SU-DHL-6 (cell line): ENCODE measurements around the gene SETD1A.

Source experiments
- H2AFZ ChIP-seq: fragments of 200-600 bp; sonication (generic); 2 replicates; pipeline ENCODE4 v1.6.1; 2014; ENCODE audit warnings: low read depth, mild to moderate bottlenecking, moderate library complexity, mixed read lengths, antibody characterized with exemption, low read length; ENCODE audit not compliant: severe bottlenecking
- H3F3A ChIP-seq: fragments of 200-600 bp; shearing (Covaris generic); 2 replicates; pipeline ENCODE4 v1.6.0; 2016; ENCODE audit warnings: antibody characterized with exemption, mild to moderate bottlenecking; ENCODE audit not compliant: insufficient read depth
- H3K27ac ChIP-seq: fragments of 200-600 bp; sonication (generic); 2 replicates; pipeline ENCODE4 v1.5.1; 2016; ENCODE audit warnings: low read depth, mild to moderate bottlenecking, low read length, moderate library complexity, mixed read lengths
- H3K27me3 ChIP-seq: fragments of 200-600 bp; sonication (generic), shearing (Covaris generic); 2 replicates; pipeline ENCODE4 v1.6.0; 2014; ENCODE audit warnings: mild to moderate bottlenecking, low read length
- H3K36me3 ChIP-seq: fragments of 200-600 bp; sonication (generic); 2 replicates; pipeline ENCODE4 v1.6.1; 2014; ENCODE audit warnings: mild to moderate bottlenecking, low read length, mixed read lengths
- H3K4me2 ChIP-seq: fragments of 300-600, 200-600 bp; shearing (Covaris generic), sonication (generic); 2 replicates; pipeline ENCODE4 v1.6.0; 2014; ENCODE audit warnings: low read length, low read depth, mild to moderate bottlenecking; ENCODE audit not compliant: poor library complexity, severe bottlenecking
- H3K4me3 ChIP-seq: fragments of 200-600 bp; sonication (generic); 2 replicates; pipeline ENCODE4 v1.5.1; 2014; ENCODE audit warnings: antibody characterized with exemption, low read length, mild to moderate bottlenecking, mixed read lengths; ENCODE audit not compliant: insufficient read depth, poor library complexity, severe bottlenecking
- H3K79me2 ChIP-seq: fragments of 200-600 bp; sonication (generic); 2 replicates; pipeline ENCODE4 v1.6.1; 2014; ENCODE audit warnings: mild to moderate bottlenecking, low read length, moderate library complexity; ENCODE audit not compliant: insufficient read depth
- H3K9ac ChIP-seq: fragments of 200-600 bp; sonication (generic); 2 replicates; pipeline ENCODE4 v1.7.0; 2014; ENCODE audit warnings: mild to moderate bottlenecking, low read length
- H3K9me2 ChIP-seq: fragments of 200-600 bp; sonication (generic); replicated peaks from 2 replicates; pipeline ENCODE4 v1.6.1; 2014; ENCODE audit warnings: low read length; ENCODE audit not compliant: insufficient read depth
- H3K9me3 ChIP-seq: fragments of 200-600 bp; sonication (generic); 2 replicates; pipeline ENCODE4 v1.6.1; 2014; ENCODE audit warnings: low read length, mixed read lengths; ENCODE audit not compliant: insufficient read depth
- H4K20me1 ChIP-seq: fragments of 200-600 bp; sonication (generic); 2 replicates; pipeline ENCODE4 v1.6.1; 2014; ENCODE audit warnings: low read depth, mild to moderate bottlenecking, antibody characterized with exemption, low read length, moderate library complexity, mixed read lengths
- CTCF ChIP-seq: fragments of 200-600 bp; sonication (generic); IDR thresholded peaks from one replicate; pipeline ENCODE4 v1.5.1; 2017; ENCODE audit warnings: antibody characterized with exemption, mild to moderate bottlenecking, low read length, moderate library complexity; ENCODE audit not compliant: insufficient read depth, poor library complexity, severe bottlenecking
- EZH2phosphoT487 ChIP-seq: fragments of 200-600 bp; sonication (generic), shearing (Covaris generic); conservative IDR thresholded peaks from 2 replicates; pipeline ENCODE4 v1.6.1; 2018; ENCODE audit warnings: mild to moderate bottlenecking, antibody characterized with exemption, low read length, moderate library complexity, mixed read lengths

The SETD1A gene

DNA sequence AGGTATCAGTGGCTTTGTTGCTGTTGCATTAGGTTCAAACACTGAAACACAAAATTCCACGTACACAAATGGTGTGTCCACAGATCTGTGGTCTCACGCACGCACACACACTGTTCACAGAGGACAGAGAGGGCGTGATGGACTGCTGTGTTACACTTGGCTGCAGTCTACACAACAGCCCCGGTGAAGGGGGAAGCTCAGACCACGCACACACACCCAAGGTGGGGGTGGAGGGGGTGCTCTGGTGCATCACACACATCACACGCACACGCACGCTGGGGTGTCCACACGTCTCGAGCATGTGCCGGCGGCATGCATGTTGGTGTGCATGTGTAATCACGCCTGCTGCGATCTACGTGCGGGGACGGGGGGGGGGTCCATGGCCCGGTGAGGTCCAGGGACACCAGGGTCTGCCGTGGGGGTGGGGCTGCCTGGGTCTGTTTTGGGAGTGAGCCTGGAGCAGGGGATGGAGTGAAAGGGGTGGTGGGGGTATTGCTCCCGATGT lies 34.8 kb downstream of the SETD1A start:
- no peaks in the 10 kb centered on the region for H4K20me1 ChIP-seq
- H3K9me3 ChIP-seq: no peaks in the 10 kb centered on the region
- H3K9ac ChIP-seq: no peak overlapping the region
- no peak overlapping the region for H2AFZ ChIP-seq
- TF ChIP-seq EZH2phosphoT487: no peak
- no peaks in the 10 kb centered on the region for H3K79me2 ChIP-seq
- no peaks in the 10 kb centered on the region for H3K27me3 ChIP-seq
- H3K36me3 ChIP-seq: no peaks in the 10 kb centered on the region
- H3F3A ChIP-seq: no peaks in the 10 kb centered on the region
- H3K27ac ChIP-seq: no peak overlapping the region
- H3K4me3 ChIP-seq: no peak overlapping the region
- H3K4me2 ChIP-seq: no peak overlapping the region
- H3K9me2 ChIP-seq: no peaks in the 10 kb centered on the region

DNA sequence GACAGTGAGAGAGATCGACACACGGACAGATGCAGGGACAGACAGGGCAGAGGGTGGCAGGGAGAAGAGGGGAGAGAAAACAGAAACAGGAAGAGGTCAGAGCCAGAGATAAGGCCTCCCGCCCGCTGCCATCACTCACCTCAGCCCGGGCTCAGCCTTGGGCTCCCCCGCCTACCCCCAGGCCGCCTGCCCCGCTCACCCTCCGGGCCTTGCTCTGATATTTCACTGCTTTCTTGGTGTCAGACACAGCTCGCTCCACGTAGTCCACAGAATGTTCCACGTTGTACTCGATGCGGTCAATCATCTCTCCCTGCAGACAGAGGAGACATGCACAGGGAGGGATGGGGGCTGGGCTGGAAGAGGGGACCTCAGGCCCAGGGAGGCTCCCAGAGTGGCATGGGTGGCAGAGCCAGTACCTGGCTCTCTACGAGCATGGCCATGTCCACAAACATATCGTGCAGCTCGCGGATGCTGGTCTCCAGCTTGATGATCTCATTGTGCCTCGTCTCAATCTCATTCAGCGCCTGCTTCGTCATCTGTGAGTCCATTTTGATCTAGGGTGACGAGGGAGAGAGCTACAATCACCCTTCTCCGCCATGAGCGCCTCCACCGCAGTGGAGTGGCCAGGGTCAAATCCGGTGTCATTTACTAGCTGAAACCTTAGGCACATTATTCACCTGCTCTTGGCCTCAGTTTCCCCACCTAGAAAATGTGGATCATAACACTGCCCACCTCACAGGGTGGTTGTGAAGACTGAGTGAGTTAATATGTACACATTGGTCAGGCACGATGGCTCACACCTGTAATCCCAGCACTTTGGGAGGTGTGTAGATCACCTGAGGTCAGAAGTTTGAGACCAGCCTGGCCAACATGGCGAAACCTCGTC lies 35.6 kb downstream of the SETD1A start:
- H3K9ac ChIP-seq: no peak overlapping the region
- H3K27ac ChIP-seq: no peak overlapping the region
- no peaks in the 10 kb centered on the region for H3K9me3 ChIP-seq
- no peaks in the 10 kb centered on the region for H3K9me2 ChIP-seq
- TF ChIP-seq EZH2phosphoT487 (no peak), CTCF (no peak)
- no peaks in the 10 kb centered on the region for H3K36me3 ChIP-seq
- no peak overlapping the region for H2AFZ ChIP-seq
- H3K79me2 ChIP-seq: no peaks in the 10 kb centered on the region
- no peaks in the 10 kb centered on the region for H3F3A ChIP-seq
- H3K4me3 ChIP-seq: no peak overlapping the region
- H4K20me1 ChIP-seq: no peaks in the 10 kb centered on the region
- H3K4me2 ChIP-seq: no peak overlapping the region
- H3K27me3 ChIP-seq: no peaks in the 10 kb centered on the region

- no peaks in the 10 kb centered on the region for H3K36me3 ChIP-seq
- TF ChIP-seq EZH2phosphoT487: no peak
- no peak for TF ChIP-seq CTCF
- no peak overlapping the region for H3K27ac ChIP-seq
- H4K20me1 ChIP-seq: no peaks in the 10 kb centered on the region
- H3F3A ChIP-seq: no peaks in the 10 kb centered on the region
- no peak overlapping the region for H3K4me3 ChIP-seq
- no peak overlapping the region for H3K9ac ChIP-seq
- H3K9me3 ChIP-seq: no peaks in the 10 kb centered on the region
- H3K4me2 ChIP-seq: no peak overlapping the region
- H3K9me2 ChIP-seq: no peaks in the 10 kb centered on the region
- H2AFZ ChIP-seq: no peak overlapping the region
- H3K79me2 ChIP-seq: no peaks in the 10 kb centered on the region
- H3K27me3 ChIP-seq: no peaks in the 10 kb centered on the region
Measured at GRCh38 chr16:30995927-30996323, 38.4 kb downstream of the SETD1A start.
